ENCODE results near the gene HADH.
"Not testable (repeated sequence)": the region's sequence is repeated elsewhere in the genome, so short reads cannot be mapped to it uniquely, and the experiment has no call there.

HADH gene

DNA sequence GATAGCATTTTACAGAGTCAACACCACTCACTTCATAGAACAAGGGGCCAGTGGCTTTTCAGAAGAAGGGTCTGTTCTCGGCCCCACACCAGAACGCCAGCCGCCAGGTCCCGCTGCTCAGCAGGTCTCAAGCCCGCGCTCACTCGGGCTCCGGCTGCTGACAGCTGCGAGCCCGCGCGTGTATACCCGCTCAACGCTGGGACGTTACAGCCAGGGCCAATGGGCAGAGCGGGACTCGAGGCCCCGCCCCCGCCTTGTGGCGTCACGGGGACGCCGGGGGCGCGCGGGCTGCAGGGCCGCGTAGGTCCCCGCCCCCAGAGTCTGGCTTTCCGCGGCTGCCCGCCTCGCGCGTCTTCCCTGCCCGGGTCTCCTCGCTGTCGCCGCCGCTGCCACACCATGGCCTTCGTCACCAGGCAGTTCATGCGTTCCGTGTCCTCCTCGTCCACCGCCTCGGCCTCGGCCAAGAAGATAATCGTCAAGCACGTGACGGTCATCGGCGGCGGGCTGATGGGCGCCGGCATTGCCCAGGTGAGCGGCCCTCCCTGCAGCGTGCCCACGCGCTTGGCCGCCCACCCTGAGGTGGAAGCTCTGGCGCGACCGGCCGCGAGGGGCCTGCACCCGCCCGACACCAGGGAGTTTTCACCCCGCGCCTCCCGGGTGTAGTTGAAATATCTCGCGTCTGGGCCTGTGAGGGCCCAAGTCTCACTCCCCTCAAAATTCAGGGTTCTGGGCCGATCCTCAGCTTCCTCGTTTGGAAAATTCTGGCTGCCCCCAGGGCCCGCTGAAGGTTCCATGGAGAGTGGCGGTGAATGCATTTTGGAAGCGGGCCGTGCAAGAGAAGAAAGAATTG lies at the start of gene HADH:
Gene HADH, plus strand, starts transcription at position 353 of the 850 bp plus-strand sequence. Its CDS starts 44 bp downstream, at position 397.
- peak; percentile 38 to 87 for DNase-seq

DNA sequence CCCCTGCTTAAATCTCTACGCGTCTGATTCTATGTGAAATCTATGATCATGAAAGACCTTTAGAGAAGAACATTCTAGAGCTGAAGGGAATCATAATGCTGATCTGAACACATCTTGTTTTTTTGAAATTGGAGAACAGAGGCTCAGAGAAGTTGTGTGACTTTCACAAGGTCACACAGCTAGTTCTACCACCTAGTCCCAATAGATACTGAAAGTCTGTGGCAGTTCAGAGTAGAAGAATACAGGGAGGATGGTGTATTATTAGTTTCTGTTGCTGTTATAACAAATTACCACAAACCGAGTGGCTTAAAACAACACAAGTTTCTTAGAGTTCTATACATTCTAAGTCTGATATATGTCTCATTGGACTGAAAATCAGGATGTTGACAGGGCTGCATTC lies 43.9 kb upstream of the HADH start:
- no peak for DNase-seq

GRCh38 chr4:107950746-107951540 lies 38.7 kb upstream of the HADH start:
- DNase-seq, result no peak

- no peak for DNase-seq
Observed at GRCh38 chr4:107951551-107951950, 38.1 kb upstream of the HADH start.

- DNase-seq, result no peak
Observed at GRCh38 chr4:107956011-107956410, 33.7 kb upstream of the HADH start.

DNA sequence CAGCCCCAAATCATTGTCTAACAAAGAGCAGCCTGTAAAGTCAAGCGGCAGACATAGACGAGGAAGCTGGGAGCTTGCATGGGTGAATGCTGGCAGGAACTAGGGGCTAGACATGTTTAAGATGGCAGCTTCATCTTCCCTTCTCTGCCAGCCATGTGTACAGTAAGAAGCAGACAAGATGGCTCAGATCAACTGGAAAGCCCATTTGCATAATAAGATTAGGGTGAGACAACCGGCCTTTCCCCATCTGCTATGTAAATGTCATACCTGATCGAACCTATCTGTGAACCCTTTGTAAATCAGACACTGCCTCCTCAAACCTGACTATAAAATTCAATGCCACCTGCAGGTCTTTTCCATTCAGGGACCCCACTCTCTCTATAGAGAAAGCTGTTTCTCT lies 22.8 kb upstream of the HADH start:
- no peak for DNase-seq

GRCh38 chr4:107967519-107967918 lies 22.2 kb upstream of the HADH start:
- not testable (repeated sequence) for DNase-seq

- not testable (repeated sequence) for DNase-seq
Observed at GRCh38 chr4:107967921-107968320, 21.8 kb upstream of the HADH start.

DNA sequence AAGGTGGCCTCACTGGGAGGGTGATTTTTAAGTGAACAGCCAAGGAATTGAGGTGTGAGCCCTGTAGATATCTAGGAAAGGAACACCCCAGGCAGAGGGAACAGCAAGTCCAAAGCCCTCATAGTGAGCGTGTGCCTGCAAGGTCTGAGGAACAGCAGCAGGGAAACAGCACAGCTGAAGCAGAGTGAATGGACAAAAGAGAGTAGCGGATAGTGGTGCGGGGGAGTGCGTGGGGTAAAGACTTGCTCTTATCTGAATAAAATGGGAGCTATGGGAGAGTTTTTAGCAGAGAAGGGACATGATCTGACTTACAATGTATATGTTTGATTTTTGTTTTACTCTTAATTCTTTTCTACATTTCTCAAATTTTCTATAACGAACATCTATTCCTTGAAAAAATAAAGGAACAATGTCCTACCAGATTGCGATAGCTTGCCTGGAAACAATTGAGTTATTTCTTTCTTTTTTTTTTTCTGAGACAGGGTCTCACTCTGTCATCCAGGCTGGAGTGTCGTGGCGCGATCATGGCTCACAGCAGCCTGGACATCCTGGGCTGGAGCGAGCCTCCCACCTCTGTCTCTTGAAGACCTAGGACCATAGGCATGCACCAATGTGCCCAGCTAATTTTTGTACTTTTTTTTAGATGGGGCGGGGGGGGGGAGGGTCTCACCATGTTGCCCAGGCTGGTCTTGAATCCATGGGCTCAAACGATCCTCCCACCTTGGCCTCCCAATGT lies 19.5 kb upstream of the HADH start:
- DNase-seq, result no peak

DNA sequence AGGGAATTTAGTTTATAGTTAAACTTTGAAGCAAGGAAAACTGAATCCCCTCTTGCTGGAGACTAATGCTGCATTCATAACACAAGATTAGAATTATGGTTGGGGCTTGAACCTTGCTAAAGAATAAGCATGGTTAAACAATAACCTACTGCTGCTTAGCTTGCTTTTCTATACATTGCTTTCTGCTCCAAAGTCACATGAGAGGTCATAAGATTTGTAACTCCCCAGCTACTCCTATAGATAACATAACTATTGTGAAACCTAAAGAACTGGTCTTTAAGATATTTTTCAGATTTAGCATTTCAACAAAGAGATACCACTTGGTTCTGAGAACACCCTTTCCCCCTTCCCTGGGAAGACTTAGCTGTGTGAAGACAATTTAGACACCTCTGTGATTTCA lies 17.1 kb upstream of the HADH start:
- no peak for DNase-seq

- no peak for DNase-seq
Observed at GRCh38 chr4:107974523-107974922, 15.2 kb upstream of the HADH start.

DNA sequence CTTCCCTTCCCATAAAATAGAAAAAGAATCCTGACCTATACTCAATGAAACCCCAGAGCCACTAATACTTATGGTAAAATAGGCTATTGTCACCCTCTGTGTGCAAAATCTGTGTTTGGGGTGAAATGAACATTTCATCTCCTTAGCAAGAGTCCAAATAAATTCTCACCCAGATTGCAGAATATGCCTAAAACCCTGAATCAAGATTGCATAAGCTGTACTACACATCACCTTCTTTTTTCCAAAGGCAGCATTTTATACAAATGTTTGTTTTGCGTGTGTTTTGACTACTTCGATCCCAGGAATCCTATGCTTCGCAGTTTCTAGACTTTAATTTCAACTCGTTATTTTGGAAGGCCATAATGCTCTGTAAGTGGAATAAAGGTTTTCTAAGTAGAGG lies 12.2 kb upstream of the HADH start:
- no peak for DNase-seq

DNA sequence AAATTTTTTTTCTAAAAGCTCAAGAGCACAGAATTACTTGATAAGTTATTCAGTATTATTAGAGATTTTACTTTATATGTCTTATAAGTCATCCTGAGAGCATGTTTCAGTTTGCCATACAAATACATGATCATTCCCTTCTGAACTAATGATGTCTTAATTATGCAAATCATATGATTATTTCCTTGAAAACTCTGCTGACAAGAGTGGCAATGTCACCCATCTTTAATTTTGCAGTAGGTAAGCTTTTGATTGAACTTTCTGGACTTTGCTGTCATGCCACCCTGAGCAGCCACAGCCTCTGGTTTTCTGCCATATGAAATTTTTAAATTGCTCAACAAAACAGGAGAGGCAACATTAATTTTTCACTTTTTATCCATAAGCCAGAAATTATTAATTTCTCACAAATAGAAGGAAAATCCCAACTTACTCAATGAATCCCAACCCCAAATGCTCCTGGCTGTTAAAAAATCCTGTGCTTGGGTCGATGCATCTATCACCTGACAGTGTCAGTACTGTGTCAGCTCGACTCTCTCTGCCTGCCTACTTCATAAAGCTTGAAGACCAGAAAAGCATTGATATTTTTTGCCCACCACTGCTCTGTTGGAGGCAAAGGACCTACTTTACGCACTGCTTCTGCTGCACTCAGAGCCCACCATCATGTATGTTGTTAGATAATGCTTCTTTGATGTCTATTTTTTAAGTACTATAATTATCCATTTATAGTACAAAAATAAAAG lies 11.6 kb upstream of the HADH start:
- no peak for DNase-seq

DNA sequence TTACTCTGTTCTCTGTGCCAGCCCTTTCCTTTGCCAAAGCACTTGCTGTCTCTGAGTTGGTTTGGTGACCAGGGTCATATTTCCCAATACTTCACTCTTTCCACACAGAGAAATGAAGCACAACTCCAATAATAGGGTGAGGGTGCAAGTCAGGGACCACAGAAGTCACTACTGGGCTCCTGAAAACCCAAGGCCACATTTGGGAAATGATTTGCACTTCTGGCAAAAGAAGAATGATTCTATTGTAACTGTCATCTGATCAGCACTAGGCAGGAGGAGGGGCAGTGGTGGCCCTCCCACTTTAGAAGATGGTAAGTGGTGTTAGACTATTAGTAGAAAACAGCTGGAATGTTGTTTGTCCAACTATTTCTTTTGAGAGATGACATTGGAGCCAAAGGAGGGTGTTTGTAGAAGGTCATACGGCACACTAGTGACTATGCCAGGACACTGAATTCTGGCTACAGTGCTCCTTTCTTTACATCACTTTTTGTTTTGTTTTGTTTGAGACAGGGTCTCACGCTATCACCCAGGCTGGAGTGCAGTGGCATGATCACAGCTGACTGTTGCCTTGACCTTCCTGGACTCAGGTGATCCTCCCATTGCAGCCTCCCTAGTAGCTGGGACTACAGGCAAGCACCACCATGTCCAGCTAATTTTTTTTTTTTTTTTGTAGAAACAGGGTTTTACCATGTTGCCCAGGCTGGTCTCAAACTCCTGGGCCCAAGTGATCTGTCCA lies 10.8 kb upstream of the HADH start:
- DNase-seq, result no peak

- DNase-seq, result no peak
Observed at GRCh38 chr4:107987916-107988762, 1.6 kb upstream of the HADH start.

DNA sequence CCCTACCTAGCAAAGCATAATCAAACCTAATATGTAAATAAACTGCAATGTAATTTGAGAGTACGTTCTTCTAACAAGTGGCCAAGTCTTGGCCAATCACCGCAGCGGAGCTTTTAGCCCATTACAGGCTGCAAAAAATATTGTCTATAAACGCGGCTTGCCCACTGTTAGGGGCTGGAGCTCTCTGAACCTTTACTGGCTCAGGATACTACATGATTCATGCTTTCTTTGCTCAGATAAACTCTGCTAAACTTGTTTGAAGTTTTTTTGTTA lies 990 bp upstream of the HADH start:
- no peak for DNase-seq

DNA sequence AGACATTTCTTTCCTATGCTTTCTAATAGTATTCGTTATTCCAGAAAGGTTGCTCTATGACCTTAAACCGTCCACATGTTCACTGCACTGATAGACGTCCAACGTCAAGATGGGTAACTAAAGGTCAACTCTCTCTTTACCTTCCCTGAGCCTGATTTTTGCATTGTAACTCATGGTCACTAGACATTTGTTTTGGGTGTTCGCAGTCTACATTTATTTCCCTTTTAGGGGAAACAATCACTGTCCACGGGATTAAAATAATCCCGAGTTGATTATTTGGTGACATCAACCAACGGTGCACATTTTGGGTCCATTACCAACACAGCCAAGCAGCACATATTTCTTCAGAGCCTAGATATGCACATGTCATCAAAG lies 540 bp upstream of the HADH start:
- DNase-seq, result no peak

DNA sequence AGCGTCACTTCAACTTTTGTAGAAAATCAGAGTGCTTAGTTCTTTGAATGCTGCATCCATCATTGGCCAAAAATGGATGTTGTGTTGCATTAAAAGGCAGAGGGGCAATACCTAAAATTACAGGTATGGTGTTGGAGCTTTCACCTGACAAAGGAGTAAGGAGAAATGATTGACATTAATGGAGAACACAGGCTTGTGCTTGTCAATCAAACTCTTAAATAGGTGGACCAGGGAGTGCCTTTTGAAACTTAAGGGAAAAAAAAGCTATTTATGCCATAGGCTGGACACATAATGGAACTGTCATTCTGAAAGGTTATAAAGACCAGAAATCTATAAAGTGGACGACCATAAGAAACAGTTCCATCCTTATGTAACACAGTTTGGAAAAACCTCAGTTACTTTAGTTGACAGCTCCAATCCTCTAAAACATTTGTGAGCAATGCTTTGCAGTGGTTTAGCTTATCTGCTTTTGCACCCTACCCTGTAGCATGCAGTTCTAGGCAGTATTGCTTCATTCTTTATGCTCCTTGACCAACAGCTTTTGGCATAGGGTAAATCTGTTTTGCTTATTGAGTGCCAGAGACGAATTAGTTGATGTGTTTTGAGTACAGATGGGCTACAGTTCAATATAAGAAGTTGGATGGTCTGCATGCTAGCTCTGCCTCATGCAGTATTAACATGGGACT lies 2.4 kb downstream of the HADH start:
- DNase-seq, result no peak

DNA sequence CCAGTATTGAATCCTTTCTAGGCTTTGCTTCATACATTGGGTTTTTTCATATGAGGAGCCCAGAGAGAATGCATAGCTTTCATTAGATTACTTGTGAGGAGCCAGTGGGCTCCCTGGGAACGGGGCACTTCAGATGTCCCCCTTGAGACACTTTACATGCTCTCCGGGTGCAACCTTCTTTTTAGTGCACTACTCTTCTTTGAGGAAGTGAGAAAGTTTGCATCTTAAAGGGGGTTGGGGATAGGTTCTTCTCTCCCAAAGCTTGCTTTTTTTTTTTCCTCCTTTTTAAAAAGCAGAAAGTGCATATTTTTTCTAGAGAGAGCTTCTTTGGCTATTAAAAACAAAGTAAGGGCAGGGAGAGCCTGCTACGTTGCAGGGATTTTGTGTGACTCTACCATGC lies 4.3 kb downstream of the HADH start:
- DNase-seq, result no peak

DNA sequence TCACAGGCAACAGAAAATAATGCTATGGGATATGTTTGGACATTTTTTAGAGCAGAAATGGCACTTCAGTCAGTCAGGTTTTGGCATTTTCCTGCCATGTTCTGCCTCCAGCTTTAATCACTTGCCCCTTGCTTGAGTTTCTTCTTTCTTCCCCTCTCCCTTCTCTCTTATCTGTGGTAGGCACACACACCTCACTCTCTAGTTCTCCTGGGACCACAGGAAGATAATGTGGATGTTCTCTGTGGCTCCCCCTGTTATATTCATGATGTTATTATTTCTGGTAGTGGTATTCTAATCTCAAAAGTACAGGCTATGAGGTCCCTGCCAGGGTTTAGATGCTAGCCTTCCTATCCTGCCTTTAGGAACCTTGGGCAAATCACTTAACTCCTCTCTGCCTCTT lies 5.2 kb downstream of the HADH start:
- no peak for DNase-seq
